Nephron (organoid): ENCODE measurements around the gene MEGF6.
"Not testable (repeated sequence)": the region's sequence is repeated elsewhere in the genome, so short reads cannot be mapped to it uniquely, and the experiment has no call there.

ENCODE experiments used
- H3K27ac Mint-ChIP-seq, 3 experiments: 2 replicates each; pipeline ENCODE4 v1.8.0; 2020; ENCODE audit warnings: mixed read lengths in 3 of 3, mild to moderate bottlenecking in 2 of 3, moderate library complexity in 1 of 3
- H3K27me3 Mint-ChIP-seq: 2 replicates; pipeline ENCODE4 v1.8.0; 2021; ENCODE audit warnings: low read depth, mild to moderate bottlenecking, moderate library complexity, mixed read lengths
- H3K36me3 Mint-ChIP-seq: 2 replicates; pipeline ENCODE4 v1.8.0; 2020; ENCODE audit warnings: low read depth, mixed read lengths
- H3K4me1 Mint-ChIP-seq: 2 replicates; pipeline ENCODE4 v1.8.0; 2020; ENCODE audit warnings: mixed read lengths
- H3K4me3 Mint-ChIP-seq, 3 experiments: 2 replicates each; pipeline ENCODE4 v1.8.0; 2020; ENCODE audit warnings: mild to moderate bottlenecking in 3 of 3, mixed read lengths in 3 of 3, moderate library complexity in 2 of 3
- H3K9me3 Mint-ChIP-seq: 2 replicates; pipeline ENCODE4 v1.8.0; 2020; ENCODE audit warnings: mixed read lengths
- TF ChIP-seq, protein P1 (sequence below), 3 experiments: fragments of 200-600 bp; sonication (generic); IDR thresholded peaks; one replicate each; pipeline ENCODE4 v1.5.0; 2021; ENCODE audit warnings: antibody characterized with exemption in 3 of 3; ENCODE audit not compliant: unreplicated experiment in 3 of 3

MEGF6 gene

DNA sequence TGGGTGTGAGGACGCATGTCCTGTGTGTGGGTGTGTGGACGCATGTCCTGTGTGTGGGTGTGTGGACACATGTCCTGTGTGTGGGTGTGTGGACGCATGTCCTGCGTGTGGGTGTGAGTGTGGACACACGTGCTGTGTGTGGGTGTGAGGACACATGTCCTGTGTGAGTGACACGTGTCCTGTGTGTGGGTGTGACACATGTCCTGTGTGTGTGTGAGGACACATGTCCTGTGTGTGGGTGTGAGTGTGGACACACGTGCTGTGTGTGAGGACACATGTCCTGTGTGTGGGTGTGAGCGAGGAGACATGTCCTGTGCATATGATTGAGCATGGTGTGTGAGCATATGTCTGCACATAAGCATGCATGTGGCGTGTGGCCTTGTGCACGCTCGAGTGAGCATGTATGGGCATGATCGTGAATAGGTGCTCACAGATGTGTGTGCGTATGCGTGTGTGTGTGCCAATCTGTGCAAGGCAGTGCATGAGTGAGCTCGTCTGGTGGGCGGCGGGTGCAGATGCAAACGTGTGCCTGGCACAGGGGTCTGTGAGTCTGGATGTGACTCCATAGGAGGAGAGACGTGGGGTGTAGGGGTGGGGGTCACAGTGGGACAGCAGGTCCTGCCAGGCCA is 25.3 kb downstream of the MEGF6 start:
- Mint-ChIP-seq H3K4me3 (no peak overlapping the region), H3K36me3 (no peaks in the 10 kb centered on the region), H3K27me3 (peaks cover 16% of the 10 kb centered on the region), H3K27ac (no peak overlapping the region), H3K4me1 (peaks cover 18% of the 10 kb centered on the region), H3K9me3 (no peaks in the 10 kb centered on the region)
- TF ChIP-seq, protein P1, sequence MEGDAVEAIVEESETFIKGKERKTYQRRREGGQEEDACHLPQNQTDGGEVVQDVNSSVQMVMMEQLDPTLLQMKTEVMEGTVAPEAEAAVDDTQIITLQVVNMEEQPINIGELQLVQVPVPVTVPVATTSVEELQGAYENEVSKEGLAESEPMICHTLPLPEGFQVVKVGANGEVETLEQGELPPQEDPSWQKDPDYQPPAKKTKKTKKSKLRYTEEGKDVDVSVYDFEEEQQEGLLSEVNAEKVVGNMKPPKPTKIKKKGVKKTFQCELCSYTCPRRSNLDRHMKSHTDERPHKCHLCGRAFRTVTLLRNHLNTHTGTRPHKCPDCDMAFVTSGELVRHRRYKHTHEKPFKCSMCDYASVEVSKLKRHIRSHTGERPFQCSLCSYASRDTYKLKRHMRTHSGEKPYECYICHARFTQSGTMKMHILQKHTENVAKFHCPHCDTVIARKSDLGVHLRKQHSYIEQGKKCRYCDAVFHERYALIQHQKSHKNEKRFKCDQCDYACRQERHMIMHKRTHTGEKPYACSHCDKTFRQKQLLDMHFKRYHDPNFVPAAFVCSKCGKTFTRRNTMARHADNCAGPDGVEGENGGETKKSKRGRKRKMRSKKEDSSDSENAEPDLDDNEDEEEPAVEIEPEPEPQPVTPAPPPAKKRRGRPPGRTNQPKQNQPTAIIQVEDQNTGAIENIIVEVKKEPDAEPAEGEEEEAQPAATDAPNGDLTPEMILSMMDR (IDR thresholded peaks at IDR 0.05; ENCODE audit: unreplicated experiment in 3 of 3): no peak

DNA sequence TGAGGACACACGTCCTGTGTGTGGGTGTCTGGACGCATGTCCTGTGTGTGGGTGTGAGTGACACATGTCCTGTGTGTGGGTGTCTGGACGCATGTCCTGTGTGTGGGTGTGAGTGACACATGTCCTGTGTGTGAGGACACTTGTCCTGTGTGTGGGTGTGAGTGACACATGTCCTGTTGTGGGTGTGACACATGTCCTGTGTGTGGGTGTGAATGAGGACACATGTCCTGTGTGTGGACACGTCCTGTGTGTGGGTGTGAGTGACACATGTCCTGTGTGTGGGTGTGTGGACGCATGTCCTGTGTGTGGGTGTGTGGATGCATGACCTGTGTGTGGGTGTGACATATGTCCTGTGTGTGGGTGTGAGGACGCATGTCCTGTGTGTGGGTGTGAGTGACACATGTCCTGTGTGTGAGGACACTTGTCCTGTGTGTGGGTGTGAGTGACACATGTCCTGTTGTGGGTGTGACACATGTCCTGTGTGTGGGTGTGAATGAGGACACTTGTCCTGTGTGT is 25.9 kb downstream of the MEGF6 start:
- not testable (repeated sequence) for H3K4me3 Mint-ChIP-seq, H3K27ac Mint-ChIP-seq, H3K36me3 Mint-ChIP-seq, H3K9me3 Mint-ChIP-seq
- peaks cover 12% of the 10 kb centered on the region for H3K27me3 Mint-ChIP-seq
- H3K4me1 Mint-ChIP-seq: peaks cover 15% of the 10 kb centered on the region

DNA sequence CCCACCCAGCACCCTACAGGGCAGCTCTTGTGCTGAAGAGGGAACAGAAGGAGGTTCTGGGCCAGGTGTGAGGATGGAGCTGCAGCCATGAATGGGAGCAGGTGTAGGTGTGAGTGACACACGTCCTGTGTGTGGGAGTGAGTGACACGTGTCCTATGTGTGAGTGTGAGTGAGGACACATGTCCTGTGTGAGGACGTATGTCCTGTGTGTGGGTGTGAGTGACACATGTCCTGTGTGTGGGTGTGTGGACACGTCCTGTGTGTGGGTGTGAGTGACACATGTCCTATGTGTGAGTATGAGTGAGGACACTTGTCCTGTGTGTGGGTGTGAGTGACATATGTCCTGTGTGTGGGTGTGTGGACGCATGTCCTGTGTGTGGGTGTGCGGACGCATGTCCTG is 26.4 kb downstream of the MEGF6 start:
- Mint-ChIP-seq H3K4me3 (no peak overlapping the region), H3K9me3 (no peaks in the 10 kb centered on the region), H3K27me3 (peaks cover 10% of the 10 kb centered on the region), H3K4me1 (peaks cover 12% of the 10 kb centered on the region), H3K27ac (no peak overlapping the region), H3K36me3 (no peaks in the 10 kb centered on the region)
- TF ChIP-seq, protein P1 (IDR thresholded peaks at IDR 0.05; ENCODE audit: unreplicated experiment in 3 of 3): no peak

GRCh38 chr1:3583751-3584150 is 27.6 kb downstream of the MEGF6 start:
- peaks cover 12% of the 10 kb centered on the region for H3K4me1 Mint-ChIP-seq
- H3K27me3 Mint-ChIP-seq, H3K9me3 Mint-ChIP-seq, H3K27ac Mint-ChIP-seq, H3K36me3 Mint-ChIP-seq, H3K4me3 Mint-ChIP-seq: not testable (repeated sequence)

DNA sequence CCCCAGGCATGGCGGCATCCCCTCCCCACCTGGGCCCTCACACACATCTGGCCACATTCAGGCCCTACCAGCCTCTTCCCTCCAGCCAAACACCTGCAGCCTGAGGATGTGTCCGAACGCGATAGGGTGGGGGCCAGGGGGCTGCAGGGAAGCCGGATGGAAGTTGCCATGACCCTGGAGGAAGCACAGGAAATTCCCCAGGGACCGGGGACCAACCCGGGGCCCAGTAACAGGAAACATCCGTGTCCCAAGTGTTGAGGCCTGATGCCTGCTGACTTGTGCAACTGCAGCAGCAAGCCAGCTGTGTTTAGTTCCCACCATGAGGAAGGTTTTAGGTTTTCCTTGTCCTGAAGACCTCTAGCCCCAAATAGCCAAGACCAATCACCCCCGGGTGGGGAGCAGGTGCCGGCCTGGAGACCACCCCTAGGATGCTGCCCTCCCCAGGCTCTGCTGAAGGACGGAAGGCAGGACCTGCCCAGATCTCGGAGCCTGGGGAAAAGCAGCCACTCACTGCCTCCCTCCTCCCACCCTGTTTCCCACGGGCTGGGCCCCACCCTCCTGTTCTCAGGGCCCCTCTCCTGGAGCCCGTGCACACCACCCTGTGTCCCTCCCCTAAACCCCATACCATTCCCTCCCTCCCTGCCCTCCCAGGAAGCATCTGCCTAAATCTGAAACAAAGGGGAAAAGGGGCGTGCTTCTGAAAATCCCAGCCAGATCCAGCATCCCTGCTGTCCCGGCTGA is 29.8 kb downstream of the MEGF6 start:
- Mint-ChIP-seq H3K36me3 (no peaks in the 10 kb centered on the region), H3K27ac (no peak overlapping the region), H3K4me1 (peaks cover 14% of the 10 kb centered on the region), H3K9me3 (no peaks in the 10 kb centered on the region), H3K27me3 (peaks cover 10% of the 10 kb centered on the region), H3K4me3 (no peak overlapping the region)
- TF ChIP-seq, protein P1 (IDR thresholded peaks at IDR 0.05; ENCODE audit: unreplicated experiment in 3 of 3): no peak

DNA sequence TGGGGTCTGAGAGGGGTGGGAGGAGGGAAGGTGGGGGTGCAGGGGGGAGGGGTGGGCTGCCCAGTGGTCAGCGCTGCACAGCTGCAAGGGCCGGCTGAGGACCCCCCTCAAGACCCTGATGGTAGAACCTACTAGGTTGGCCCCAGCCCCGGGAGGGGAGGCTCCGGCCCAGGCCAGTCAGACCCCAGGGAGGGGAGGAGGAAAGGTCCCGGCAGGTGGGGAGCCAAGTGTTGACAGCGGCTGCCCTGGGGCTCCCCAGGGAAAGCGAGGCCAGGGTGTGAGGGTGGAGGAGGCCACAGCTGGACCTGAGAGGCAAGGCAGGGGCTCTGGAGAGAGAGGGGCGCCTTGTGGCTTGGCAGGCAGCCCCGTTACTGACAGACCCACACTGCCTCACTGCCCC is 31.1 kb downstream of the MEGF6 start:
- peaks cover 18% of the 10 kb centered on the region for H3K4me1 Mint-ChIP-seq
- no peak overlapping the region for H3K4me3 Mint-ChIP-seq
- no peak overlapping the region for H3K27ac Mint-ChIP-seq
- no peaks in the 10 kb centered on the region for H3K36me3 Mint-ChIP-seq
- H3K27me3 Mint-ChIP-seq: peaks cover 10% of the 10 kb centered on the region
- no peaks in the 10 kb centered on the region for H3K9me3 Mint-ChIP-seq
- TF ChIP-seq, protein P1 (IDR thresholded peaks at IDR 0.05; ENCODE audit: unreplicated experiment in 3 of 3): no peak

- H3K27me3 Mint-ChIP-seq: peaks cover 10% of the 10 kb centered on the region
- no peaks in the 10 kb centered on the region for H3K36me3 Mint-ChIP-seq
- TF ChIP-seq, protein P1 (IDR thresholded peaks at IDR 0.05; ENCODE audit: unreplicated experiment in 3 of 3): no peak
- H3K9me3 Mint-ChIP-seq: no peaks in the 10 kb centered on the region
- H3K4me1 Mint-ChIP-seq: peaks cover 18% of the 10 kb centered on the region
- no peak overlapping the region for H3K27ac Mint-ChIP-seq
- no peak overlapping the region for H3K4me3 Mint-ChIP-seq
Observed at GRCh38 chr1:3579626-3580025, 31.7 kb downstream of the MEGF6 start.
